Measurements from ENCODE around the gene CPLX3.

Gene CPLX3

GRCh38 chr15:74788683-74789151 lies 37.7 kb upstream of the CPLX3 start:
- DNase-seq = peak; percentile 59

GRCh38 chr15:74789171-74789631 lies 37.2 kb upstream of the CPLX3 start:
- DNase-seq = peak; percentile 48

GRCh38 chr15:74789741-74790079 lies 36.7 kb upstream of the CPLX3 start:
- no peak for DNase-seq

GRCh38 chr15:74790080-74790916 lies 36.1 kb upstream of the CPLX3 start:
- no peak for DNase-seq

- no peak for DNase-seq
Observed at GRCh38 chr15:74791007-74791406, 35.4 kb upstream of the CPLX3 start.

GRCh38 chr15:74791667-74792066 lies 34.8 kb upstream of the CPLX3 start:
- DNase-seq = no peak

GRCh38 chr15:74792227-74793016 lies 34.0 kb upstream of the CPLX3 start:
- no peak for DNase-seq

- DNase-seq = peak; percentile 73
Observed at GRCh38 chr15:74793135-74794028, 33.0 kb upstream of the CPLX3 start.

GRCh38 chr15:74794248-74794969 lies 32.0 kb upstream of the CPLX3 start:
- DNase-seq = no peak

- no peak for DNase-seq
Observed at GRCh38 chr15:74794970-74795349, 31.5 kb upstream of the CPLX3 start.

- DNase-seq = no peak
Observed at GRCh38 chr15:74795966-74796625, 30.3 kb upstream of the CPLX3 start.

GRCh38 chr15:74798388-74799254 lies 27.8 kb upstream of the CPLX3 start:
- no peak for DNase-seq

- no peak for DNase-seq
Observed at GRCh38 chr15:74799255-74799855, 27.1 kb upstream of the CPLX3 start.

- DNase-seq = peak; percentile 89
Observed at GRCh38 chr15:74799856-74800558, 26.4 kb upstream of the CPLX3 start.

GRCh38 chr15:74800559-74801094 lies 25.8 kb upstream of the CPLX3 start:
- no peak for DNase-seq

- DNase-seq = no peak
Observed at GRCh38 chr15:74801311-74801997, 25.0 kb upstream of the CPLX3 start.

GRCh38 chr15:74802290-74802689 lies 24.1 kb upstream of the CPLX3 start:
- DNase-seq = no peak

GRCh38 chr15:74802862-74803447 lies 23.5 kb upstream of the CPLX3 start:
- DNase-seq = no peak
